ENCODE data around the gene PICALM.
"Not testable (repeated sequence)": the region's sequence is repeated elsewhere in the genome, so short reads cannot be mapped to it uniquely, and the experiment has no call there.

Gene PICALM

DNA sequence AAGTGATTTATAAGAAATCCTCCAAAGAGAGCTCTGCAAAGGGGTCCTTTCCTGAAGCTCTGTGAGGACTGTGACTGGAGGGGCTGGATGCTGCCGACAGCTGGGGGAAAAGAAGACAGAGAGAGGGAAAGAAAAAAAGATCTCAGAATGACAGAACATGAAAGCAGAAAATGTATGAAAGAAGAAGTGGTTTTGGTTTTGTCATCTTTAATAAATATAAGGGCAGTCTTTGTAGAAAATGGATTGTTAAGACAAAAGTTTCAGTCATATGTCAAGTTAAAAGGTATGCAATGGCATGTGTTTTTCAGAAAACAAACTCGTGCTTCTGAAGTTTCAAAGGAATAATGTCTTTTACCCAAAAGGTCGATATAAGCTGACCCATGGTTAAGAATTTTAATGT lies 108.2 kb downstream of the PICALM start:
- Histone ChIP-seq H3K4me3 (ENCODE audit: low read depth, low read length) (no peak overlapping the region), H3K4me1 (peaks cover 7% of the 10 kb centered on the region; the same call in 1 of the 2 replicates), H3K27me3 (no peaks in the 10 kb centered on the region), H3K9me3 (no peaks in the 10 kb centered on the region), H3K36me3 (peaks cover 6% of the 10 kb centered on the region)
- no peak for DNase-seq
- TF ChIP-seq, protein P1, sequence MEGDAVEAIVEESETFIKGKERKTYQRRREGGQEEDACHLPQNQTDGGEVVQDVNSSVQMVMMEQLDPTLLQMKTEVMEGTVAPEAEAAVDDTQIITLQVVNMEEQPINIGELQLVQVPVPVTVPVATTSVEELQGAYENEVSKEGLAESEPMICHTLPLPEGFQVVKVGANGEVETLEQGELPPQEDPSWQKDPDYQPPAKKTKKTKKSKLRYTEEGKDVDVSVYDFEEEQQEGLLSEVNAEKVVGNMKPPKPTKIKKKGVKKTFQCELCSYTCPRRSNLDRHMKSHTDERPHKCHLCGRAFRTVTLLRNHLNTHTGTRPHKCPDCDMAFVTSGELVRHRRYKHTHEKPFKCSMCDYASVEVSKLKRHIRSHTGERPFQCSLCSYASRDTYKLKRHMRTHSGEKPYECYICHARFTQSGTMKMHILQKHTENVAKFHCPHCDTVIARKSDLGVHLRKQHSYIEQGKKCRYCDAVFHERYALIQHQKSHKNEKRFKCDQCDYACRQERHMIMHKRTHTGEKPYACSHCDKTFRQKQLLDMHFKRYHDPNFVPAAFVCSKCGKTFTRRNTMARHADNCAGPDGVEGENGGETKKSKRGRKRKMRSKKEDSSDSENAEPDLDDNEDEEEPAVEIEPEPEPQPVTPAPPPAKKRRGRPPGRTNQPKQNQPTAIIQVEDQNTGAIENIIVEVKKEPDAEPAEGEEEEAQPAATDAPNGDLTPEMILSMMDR (IDR thresholded peaks at IDR 0.05; ENCODE audit: low read depth, low read length), result no peak

DNA sequence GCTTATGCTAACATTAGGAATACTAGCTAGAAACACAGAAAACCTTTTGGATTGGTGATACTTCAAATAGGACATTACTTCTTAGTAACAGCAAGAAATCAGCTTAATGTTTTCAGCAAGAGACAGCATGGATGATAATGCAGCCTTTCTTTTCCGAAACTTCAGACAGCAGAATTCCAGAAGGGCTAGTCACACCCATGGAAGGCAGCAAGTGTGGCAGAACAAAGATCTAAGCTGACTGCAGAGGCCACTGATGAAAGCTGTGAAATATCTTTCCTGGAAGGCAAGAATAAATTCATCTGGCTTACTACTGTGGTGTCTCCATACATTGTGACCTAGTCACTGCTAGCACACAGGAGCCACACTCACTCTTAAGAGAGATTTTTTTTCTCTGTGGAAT lies 113.4 kb downstream of the PICALM start:
- no peaks in the 10 kb centered on the region for H3K4me1 ChIP-seq
- DNase-seq, result no peak
- H3K4me3 ChIP-seq (ENCODE audit: low read depth, low read length), result no peak overlapping the region
- H3K9me3 ChIP-seq, result no peaks in the 10 kb centered on the region
- H3K36me3 ChIP-seq, result peaks cover 6% of the 10 kb centered on the region; the same call in 1 of the 2 replicates
- H3K27me3 ChIP-seq, result no peaks in the 10 kb centered on the region
- TF ChIP-seq, protein P1 (IDR thresholded peaks at IDR 0.05; ENCODE audit: low read depth, low read length), result no peak

DNA sequence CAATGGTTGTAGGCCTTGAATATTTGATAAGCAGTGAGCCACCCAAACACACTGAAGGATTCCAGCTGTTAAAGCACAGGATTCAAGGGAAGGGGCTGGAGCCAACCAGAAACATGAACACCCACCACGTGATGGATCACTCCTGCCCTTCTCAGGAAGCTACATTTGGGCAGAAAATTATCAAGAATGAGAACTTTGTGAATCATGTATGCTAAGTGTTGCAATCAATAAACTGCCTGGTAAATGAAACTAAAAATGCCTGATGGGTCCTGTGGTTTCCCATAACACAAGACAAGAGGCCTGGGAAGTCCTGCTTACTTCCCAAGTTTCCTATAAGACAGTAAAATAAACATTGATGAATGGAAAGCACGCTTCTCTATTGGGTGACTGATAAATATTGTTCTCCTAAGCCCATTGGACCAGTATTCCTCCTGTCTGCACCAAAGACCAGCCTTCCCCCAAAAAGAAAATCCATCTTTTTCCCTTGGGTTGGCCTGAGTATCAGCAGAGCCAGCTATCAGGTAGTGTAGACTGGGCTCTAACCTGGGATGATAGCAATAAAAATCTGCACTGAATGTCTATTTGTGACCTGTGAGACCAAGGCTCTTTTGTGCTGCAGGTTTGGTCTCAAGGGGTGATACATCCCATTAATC lies 115.3 kb downstream of the PICALM start:
- Histone ChIP-seq H3K4me3 (ENCODE audit: low read depth, low read length) (no peak overlapping the region), H3K36me3 (peaks cover 6% of the 10 kb centered on the region; the same call in 1 of the 2 replicates)

DNA sequence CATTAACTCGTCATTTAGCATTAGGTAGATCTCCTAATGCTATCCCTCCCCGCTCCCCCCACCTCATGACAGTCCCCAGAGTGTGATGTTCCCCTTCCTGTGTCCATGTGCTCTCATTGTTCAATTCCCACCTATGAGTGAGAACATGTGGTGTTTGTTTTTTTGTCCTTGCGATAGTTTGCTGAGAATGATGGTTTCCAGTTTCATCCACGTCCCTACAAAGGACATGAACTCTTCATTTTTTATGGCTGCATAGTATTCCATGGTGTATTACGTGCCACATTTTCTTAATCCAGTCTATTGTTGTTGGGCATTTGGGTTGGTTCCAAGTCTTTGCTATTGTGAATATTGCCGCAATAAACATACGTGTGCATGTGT lies 116.8 kb downstream of the PICALM start:
- H3K4me1 ChIP-seq; H3K36me3 ChIP-seq; DNase-seq; H3K27me3 ChIP-seq; H3K4me3 ChIP-seq (ENCODE audit: low read depth, low read length); H3K9me3 ChIP-seq: not testable (repeated sequence)

More for the DNA sequence above, 115.3 kb downstream of the PICALM start:
- Histone ChIP-seq H3K9me3 (no peaks in the 10 kb centered on the region), H3K4me1 (no peaks in the 10 kb centered on the region), H3K27me3 (no peaks in the 10 kb centered on the region)
- TF ChIP-seq, protein P1 (IDR thresholded peaks at IDR 0.05; ENCODE audit: low read depth, low read length), result no peak
- no peak for DNase-seq

DNA sequence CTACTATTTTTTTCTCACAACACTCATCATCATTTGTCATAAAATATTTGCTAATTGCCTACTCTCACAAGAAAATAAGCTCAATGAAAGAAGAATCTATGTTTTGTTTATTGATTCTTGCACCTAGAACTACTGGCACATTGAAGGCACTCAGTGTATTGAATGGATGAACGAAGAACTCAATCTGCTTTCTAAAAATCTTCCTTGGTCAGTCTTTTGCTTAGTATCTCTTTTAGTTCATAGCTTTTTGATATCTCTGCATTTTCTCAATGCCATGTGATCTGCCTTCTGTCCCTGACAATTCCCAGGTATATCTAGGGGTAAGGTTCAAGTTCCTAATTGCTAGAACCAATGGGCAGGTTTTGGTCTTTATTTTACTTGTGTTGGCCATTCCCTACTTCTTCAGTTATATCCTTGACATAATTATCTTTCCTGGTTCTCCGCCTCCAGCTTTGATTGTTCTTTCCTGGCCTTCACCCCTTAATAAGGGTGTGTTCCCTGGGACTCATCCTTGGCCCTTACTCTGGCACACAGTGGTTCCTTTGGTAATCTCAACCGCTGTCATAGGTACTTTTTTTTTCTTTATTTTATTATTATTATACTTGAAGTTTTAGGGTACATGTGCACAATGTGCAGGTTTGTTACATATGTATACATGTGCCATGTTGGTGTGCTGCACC lies 117.3 kb downstream of the PICALM start:
- no peak for DNase-seq
- H3K27me3 ChIP-seq, result no peaks in the 10 kb centered on the region
- H3K4me1 ChIP-seq, result no peaks in the 10 kb centered on the region
- no peaks in the 10 kb centered on the region for H3K9me3 ChIP-seq
- TF ChIP-seq, protein P1 (IDR thresholded peaks at IDR 0.05; ENCODE audit: low read depth, low read length), result no peak
- H3K36me3 ChIP-seq, result peaks cover 5% of the 10 kb centered on the region; the same call in 1 of the 2 replicates
- H3K4me3 ChIP-seq (ENCODE audit: low read depth, low read length), result no peak overlapping the region

DNA sequence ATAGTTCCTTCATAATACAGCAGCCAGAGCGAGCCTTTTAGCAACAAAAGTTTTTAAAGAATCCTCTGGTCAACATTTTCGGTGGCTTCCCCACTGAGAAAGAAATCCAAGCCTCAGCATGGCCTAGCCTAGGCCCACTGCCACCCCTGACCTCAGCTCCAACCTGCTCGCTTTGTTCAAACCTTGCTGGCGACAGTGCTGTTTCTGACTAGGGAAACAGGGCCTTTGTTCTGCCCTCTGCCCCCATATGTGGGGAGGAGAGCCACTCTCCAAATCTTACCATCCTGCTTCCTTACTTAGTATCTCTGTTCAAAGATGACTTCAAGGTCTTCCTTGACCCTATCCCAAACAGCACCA lies 117.9 kb downstream of the PICALM start:
- Histone ChIP-seq H3K36me3 (no peaks in the 10 kb centered on the region), H3K9me3 (no peaks in the 10 kb centered on the region), H3K4me1 (no peaks in the 10 kb centered on the region), H3K4me3 (ENCODE audit: low read depth, low read length) (no peak overlapping the region), H3K27me3 (no peaks in the 10 kb centered on the region)
- TF ChIP-seq, protein P1 (IDR thresholded peaks at IDR 0.05; ENCODE audit: low read depth, low read length), result no peak
- DNase-seq, result no peak

Data from BE2C (cell line).